Measurements from ENCODE around the gene LSR. TPM values are rescaled to one million over a fixed set of nuclear protein-coding genes. Genes with fewer than 3 reads are reported as not detected.

Gene LSR
- total RNA-seq, 1 donor from 2014 or later, result 78.5 TPM

- no peaks in the 10 kb centered on the region for H3K9me3 Mint-ChIP-seq
- TF ChIP-seq CTCF (conservative IDR thresholded peaks at IDR 0.05), result no peak
- no peaks in the 10 kb centered on the region for H3K36me3 Mint-ChIP-seq
- H3K4me3 Mint-ChIP-seq, result peak overlapping the region; percentile 84
- H3K4me1 Mint-ChIP-seq (ENCODE audit: unreplicated experiment), result peaks cover 13% of the 10 kb centered on the region
- H3K27me3 Mint-ChIP-seq, result no peaks in the 10 kb centered on the region
- peak; percentile 48 for DNase-seq (ENCODE audit: extremely low spot score, unreplicated experiment)
- H3K27ac Mint-ChIP-seq, result peak overlapping the region; percentile 68
Observed at GRCh38 chr19:35265126-35265899, 16.5 kb downstream of the LSR start.

- Mint-ChIP-seq H3K4me3 (peak overlapping the region; percentile 84), H3K27ac (peak overlapping the region; percentile 68), H3K27me3 (no peaks in the 10 kb centered on the region), H3K4me1 (ENCODE audit: unreplicated experiment) (peaks cover 13% of the 10 kb centered on the region), H3K9me3 (no peaks in the 10 kb centered on the region), H3K36me3 (peaks cover 3% of the 10 kb centered on the region)
- DNase-seq (ENCODE audit: extremely low spot score, unreplicated experiment), result peak; percentile 37
- no peak for TF ChIP-seq CTCF (conservative IDR thresholded peaks at IDR 0.05)
Observed at GRCh38 chr19:35265900-35266519, 17.2 kb downstream of the LSR start.

GRCh38 chr19:35266520-35267352 is 17.9 kb downstream of the LSR start:
- peak overlapping the region; percentile 68 for H3K27ac Mint-ChIP-seq
- no peak for TF ChIP-seq CTCF (conservative IDR thresholded peaks at IDR 0.05)
- no peak for DNase-seq (ENCODE audit: extremely low spot score, unreplicated experiment)
- no peaks in the 10 kb centered on the region for H3K9me3 Mint-ChIP-seq
- H3K4me1 Mint-ChIP-seq (ENCODE audit: unreplicated experiment), result peaks cover 13% of the 10 kb centered on the region
- peaks cover 4% of the 10 kb centered on the region for H3K36me3 Mint-ChIP-seq
- H3K27me3 Mint-ChIP-seq, result no peaks in the 10 kb centered on the region
- H3K4me3 Mint-ChIP-seq, result peak overlapping the region; percentile 93

GRCh38 chr19:35267353-35267817 is 18.6 kb downstream of the LSR start:
- Mint-ChIP-seq H3K36me3 (peaks cover 4% of the 10 kb centered on the region), H3K4me1 (ENCODE audit: unreplicated experiment) (peaks cover 18% of the 10 kb centered on the region), H3K27ac (peak overlapping the region; percentile 94), H3K4me3 (peak overlapping the region; percentile 93), H3K27me3 (no peaks in the 10 kb centered on the region), H3K9me3 (no peaks in the 10 kb centered on the region)
- no peak for TF ChIP-seq CTCF (conservative IDR thresholded peaks at IDR 0.05)
- no peak for DNase-seq (ENCODE audit: extremely low spot score, unreplicated experiment)

- Mint-ChIP-seq H3K36me3 (peaks cover 4% of the 10 kb centered on the region), H3K4me1 (ENCODE audit: unreplicated experiment) (peaks cover 18% of the 10 kb centered on the region), H3K27ac (peak overlapping the region; percentile 94), H3K9me3 (no peaks in the 10 kb centered on the region), H3K4me3 (peak overlapping the region; percentile 93), H3K27me3 (no peaks in the 10 kb centered on the region)
- TF ChIP-seq CTCF (conservative IDR thresholded peaks at IDR 0.05), result no peak
- peak; percentile 85 for DNase-seq (ENCODE audit: extremely low spot score, unreplicated experiment)
Observed at GRCh38 chr19:35267818-35268535, 19.2 kb downstream of the LSR start.

All from type B pancreatic cell (in vitro differentiated cells).